ENCODE measurements around the gene COL20A1.

DNA sequence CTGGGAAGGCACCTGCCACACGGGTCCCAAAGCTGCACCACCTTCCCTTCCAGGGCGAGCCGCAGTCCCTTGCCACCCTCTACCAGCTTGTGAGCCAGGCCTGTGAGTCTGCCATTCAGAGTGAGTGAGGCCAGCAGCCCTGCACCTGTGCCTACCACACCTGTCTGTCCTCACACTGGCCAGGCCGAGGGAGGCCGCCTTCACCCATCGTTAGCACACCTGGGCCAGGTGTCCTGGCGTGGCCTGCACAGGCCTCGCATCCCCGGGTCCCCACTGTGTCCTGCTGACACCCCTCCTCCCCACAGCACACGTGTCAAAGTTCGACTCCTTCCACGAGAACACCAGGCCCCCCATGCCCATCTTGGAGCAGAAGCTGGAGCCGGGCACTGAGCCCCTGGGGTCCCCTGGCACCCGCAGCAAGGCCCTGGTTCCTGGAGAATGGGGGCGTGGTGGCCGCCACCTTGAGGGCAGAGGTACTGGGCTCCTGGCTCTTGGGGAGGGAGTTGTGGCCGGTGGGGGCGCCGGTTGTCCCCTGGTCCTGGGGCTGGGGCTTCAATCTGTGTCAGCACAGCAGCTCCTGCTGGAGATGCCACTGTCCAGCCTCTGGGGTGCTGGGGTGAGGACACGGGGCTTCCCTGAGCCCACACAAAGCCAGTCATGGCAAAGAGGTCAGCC, 35.2 kb downstream of the COL20A1 start:
- TF ChIP-seq POLR2A (IDR thresholded peaks at IDR 0.05; ENCODE audit: low read length) (no peak), NR3C1 (IDR thresholded peaks at IDR 0.05) (no peak)

Data from A549 (cell line).